ENCODE measurements around the gene USP22. TPM values are rescaled to one million over a fixed set of nuclear protein-coding genes. Genes with fewer than 3 reads are reported as not detected.

Gene USP22
- total and polyA plus RNA-seq, 3 donors from 2014 or later: 96.3 to 216 (median 161) TPM

GRCh38 chr17:21015564-21015963 is 27.2 kb downstream of the USP22 start:
- TF ChIP-seq CTCF (IDR thresholded peaks at IDR 0.05) (no peak), POLR2A (IDR thresholded peaks at IDR 0.05) (no peak)
- Histone ChIP-seq H3K27ac (no peak overlapping the region), H3K36me3 (ENCODE audit: low read depth, missing control alignments) (no peaks in the 10 kb centered on the region), H3K4me1 (peaks cover 4% of the 10 kb centered on the region), H3K9me3 (no peaks in the 10 kb centered on the region), H3K4me3 (no peak overlapping the region), H3K27me3 (no peaks in the 10 kb centered on the region)
- 86 to 94% methylated on average over 9 to 15 of the region's 15 CpGs for WGBS, 2 donors
- DNase-seq: no peak
- intact Hi-C loops (cut with DNase I; ENCODE audit: low total_unique reads): no loop called here

- no peaks in the 10 kb centered on the region for H3K27me3 ChIP-seq
- intact Hi-C loops (cut with DNase I; ENCODE audit: low total_unique reads): no loop called here
- WGBS, 2 donors: 67 to 79% methylated on average over 9 to 11 of the region's 11 CpGs
- no peak for DNase-seq
- H3K4me1 ChIP-seq: peaks cover 4% of the 10 kb centered on the region
- H3K36me3 ChIP-seq (ENCODE audit: low read depth, missing control alignments): no peaks in the 10 kb centered on the region
- H3K9me3 ChIP-seq: no peaks in the 10 kb centered on the region
- H3K4me3 ChIP-seq: no peak overlapping the region
- TF ChIP-seq POLR2A (IDR thresholded peaks at IDR 0.05): no peak
- no peak for TF ChIP-seq CTCF (IDR thresholded peaks at IDR 0.05)
- peak overlapping the region in 1 of 2 donors; percentile 41 for H3K27ac ChIP-seq
Measured at GRCh38 chr17:21014498-21014897, 28.3 kb downstream of the USP22 start.

- no peaks in the 10 kb centered on the region for H3K27me3 ChIP-seq
- no peak for DNase-seq
- no peaks in the 10 kb centered on the region for H3K9me3 ChIP-seq
- peak overlapping the region in 1 of 2 donors; percentile 41 for H3K27ac ChIP-seq
- peaks cover 4% of the 10 kb centered on the region for H3K4me1 ChIP-seq
- no peak for TF ChIP-seq CTCF (IDR thresholded peaks at IDR 0.05)
- TF ChIP-seq POLR2A (IDR thresholded peaks at IDR 0.05): no peak
- no peaks in the 10 kb centered on the region for H3K36me3 ChIP-seq (ENCODE audit: low read depth, missing control alignments)
- H3K4me3 ChIP-seq: no peak overlapping the region
- WGBS, 2 donors: 51 to 70% methylated on average over 9 of the region's 9 CpGs
- intact Hi-C loops (cut with DNase I; ENCODE audit: low total_unique reads): no loop called here
Measured at GRCh38 chr17:21013983-21014382, 28.8 kb downstream of the USP22 start.

GRCh38 chr17:21012736-21013135 is 30.1 kb downstream of the USP22 start:
- Histone ChIP-seq H3K9me3 (no peaks in the 10 kb centered on the region), H3K36me3 (ENCODE audit: low read depth, missing control alignments) (no peaks in the 10 kb centered on the region), H3K27ac (peak overlapping the region in 1 of 2 donors; percentile 50), H3K4me3 (no peak overlapping the region), H3K27me3 (no peaks in the 10 kb centered on the region), H3K4me1 (peaks cover 4% of the 10 kb centered on the region)
- DNase-seq: no peak
- no peak for TF ChIP-seq POLR2A (IDR thresholded peaks at IDR 0.05)
- no peak for TF ChIP-seq CTCF (IDR thresholded peaks at IDR 0.05)
- intact Hi-C loops (cut with DNase I; ENCODE audit: low total_unique reads): no loop called here
- 58 to 76% methylated on average over 4 to 8 of the region's 8 CpGs for WGBS, 2 donors

Measured in testis (tissue), 3 donors.